SU-DHL-6 (cell line): ENCODE measurements around the gene TAS2R46.

Experiments
- H2AFZ ChIP-seq: fragments of 200-600 bp; sonication (generic); 2 replicates; pipeline ENCODE4 v1.6.1; 2014; ENCODE audit warnings: low read depth, mild to moderate bottlenecking, moderate library complexity, mixed read lengths, antibody characterized with exemption, low read length; ENCODE audit not compliant: severe bottlenecking
- H3F3A ChIP-seq: fragments of 200-600 bp; shearing (Covaris generic); 2 replicates; pipeline ENCODE4 v1.6.0; 2016; ENCODE audit warnings: antibody characterized with exemption, mild to moderate bottlenecking; ENCODE audit not compliant: insufficient read depth
- H3K27ac ChIP-seq: fragments of 200-600 bp; sonication (generic); 2 replicates; pipeline ENCODE4 v1.5.1; 2016; ENCODE audit warnings: low read depth, mild to moderate bottlenecking, low read length, moderate library complexity, mixed read lengths
- H3K27me3 ChIP-seq: fragments of 200-600 bp; sonication (generic), shearing (Covaris generic); 2 replicates; pipeline ENCODE4 v1.6.0; 2014; ENCODE audit warnings: mild to moderate bottlenecking, low read length
- H3K36me3 ChIP-seq: fragments of 200-600 bp; sonication (generic); 2 replicates; pipeline ENCODE4 v1.6.1; 2014; ENCODE audit warnings: mild to moderate bottlenecking, low read length, mixed read lengths
- H3K4me2 ChIP-seq: fragments of 300-600, 200-600 bp; shearing (Covaris generic), sonication (generic); 2 replicates; pipeline ENCODE4 v1.6.0; 2014; ENCODE audit warnings: low read length, low read depth, mild to moderate bottlenecking; ENCODE audit not compliant: poor library complexity, severe bottlenecking
- H3K4me3 ChIP-seq: fragments of 200-600 bp; sonication (generic); 2 replicates; pipeline ENCODE4 v1.5.1; 2014; ENCODE audit warnings: antibody characterized with exemption, low read length, mild to moderate bottlenecking, mixed read lengths; ENCODE audit not compliant: insufficient read depth, poor library complexity, severe bottlenecking
- H3K79me2 ChIP-seq: fragments of 200-600 bp; sonication (generic); 2 replicates; pipeline ENCODE4 v1.6.1; 2014; ENCODE audit warnings: mild to moderate bottlenecking, low read length, moderate library complexity; ENCODE audit not compliant: insufficient read depth
- H3K9ac ChIP-seq: fragments of 200-600 bp; sonication (generic); 2 replicates; pipeline ENCODE4 v1.7.0; 2014; ENCODE audit warnings: mild to moderate bottlenecking, low read length
- H3K9me2 ChIP-seq: fragments of 200-600 bp; sonication (generic); replicated peaks from 2 replicates; pipeline ENCODE4 v1.6.1; 2014; ENCODE audit warnings: low read length; ENCODE audit not compliant: insufficient read depth
- H3K9me3 ChIP-seq: fragments of 200-600 bp; sonication (generic); 2 replicates; pipeline ENCODE4 v1.6.1; 2014; ENCODE audit warnings: low read length, mixed read lengths; ENCODE audit not compliant: insufficient read depth
- H4K20me1 ChIP-seq: fragments of 200-600 bp; sonication (generic); 2 replicates; pipeline ENCODE4 v1.6.1; 2014; ENCODE audit warnings: low read depth, mild to moderate bottlenecking, antibody characterized with exemption, low read length, moderate library complexity, mixed read lengths
- CTCF ChIP-seq: fragments of 200-600 bp; sonication (generic); IDR thresholded peaks from one replicate; pipeline ENCODE4 v1.5.1; 2017; ENCODE audit warnings: antibody characterized with exemption, mild to moderate bottlenecking, low read length, moderate library complexity; ENCODE audit not compliant: insufficient read depth, poor library complexity, severe bottlenecking
- EZH2phosphoT487 ChIP-seq: fragments of 200-600 bp; sonication (generic), shearing (Covaris generic); conservative IDR thresholded peaks from 2 replicates; pipeline ENCODE4 v1.6.1; 2018; ENCODE audit warnings: mild to moderate bottlenecking, antibody characterized with exemption, low read length, moderate library complexity, mixed read lengths

TAS2R46 gene

GRCh38 chr12:11075642-11076041 is 13.5 kb upstream of the TAS2R46 start:
- TF ChIP-seq CTCF (no peak), EZH2phosphoT487 (no peak)
- H4K20me1 ChIP-seq = no peaks in the 10 kb centered on the region
- no peaks in the 10 kb centered on the region for H3K27me3 ChIP-seq
- H3K4me2 ChIP-seq = no peak overlapping the region
- no peaks in the 10 kb centered on the region for H3F3A ChIP-seq
- no peak overlapping the region for H3K4me3 ChIP-seq
- H3K79me2 ChIP-seq = no peaks in the 10 kb centered on the region
- H3K9ac ChIP-seq = no peak overlapping the region
- no peak overlapping the region for H3K27ac ChIP-seq
- H3K36me3 ChIP-seq = no peaks in the 10 kb centered on the region
- no peak overlapping the region for H2AFZ ChIP-seq
- H3K9me3 ChIP-seq = no peaks in the 10 kb centered on the region
- H3K9me2 ChIP-seq = no peaks in the 10 kb centered on the region

GRCh38 chr12:11071414-11071813 is 9.3 kb upstream of the TAS2R46 start:
- Histone ChIP-seq H3K27ac (no peak overlapping the region), H3K4me2 (no peak overlapping the region), H4K20me1 (no peaks in the 10 kb centered on the region), H3K9ac (no peak overlapping the region), H3K79me2 (no peaks in the 10 kb centered on the region), H3K9me3 (no peaks in the 10 kb centered on the region), H3K4me3 (no peak overlapping the region), H2AFZ (no peak overlapping the region), H3K9me2 (no peaks in the 10 kb centered on the region), H3K27me3 (no peaks in the 10 kb centered on the region), H3F3A (no peaks in the 10 kb centered on the region), H3K36me3 (no peaks in the 10 kb centered on the region)
- TF ChIP-seq CTCF (no peak), EZH2phosphoT487 (no peak)

- H3K27me3 ChIP-seq = no peaks in the 10 kb centered on the region
- H3K27ac ChIP-seq = no peak overlapping the region
- H3K9me3 ChIP-seq = no peaks in the 10 kb centered on the region
- H3K9me2 ChIP-seq = no peaks in the 10 kb centered on the region
- no peaks in the 10 kb centered on the region for H3K36me3 ChIP-seq
- no peak overlapping the region for H3K4me2 ChIP-seq
- no peak overlapping the region for H2AFZ ChIP-seq
- TF ChIP-seq CTCF (no peak), EZH2phosphoT487 (no peak)
- no peaks in the 10 kb centered on the region for H4K20me1 ChIP-seq
- no peak overlapping the region for H3K4me3 ChIP-seq
- H3K79me2 ChIP-seq = no peaks in the 10 kb centered on the region
- no peak overlapping the region for H3K9ac ChIP-seq
- H3F3A ChIP-seq = no peaks in the 10 kb centered on the region
Measured at GRCh38 chr12:11070999-11071398, 8.9 kb upstream of the TAS2R46 start.
